Stimulated activated CD8-positive, alpha-beta memory T cell treated with anti-CD3 and anti-CD28 coated beads, Interleukin-15, amount 100 ng/mL, for 24 hours (primary cell): ENCODE measurements around the gene UPB1.
"Not testable (repeated sequence)": the region's sequence is repeated elsewhere in the genome, so short reads cannot be mapped to it uniquely, and the experiment has no call there.

Source experiments
- DNase-seq: peaks from one replicate; pipeline ENCODE4 v3.0.0-alpha.2; 2020; ENCODE audit warnings: low read depth

The UPB1 gene

GRCh38 chr22:24504956-24505736 is 10.0 kb downstream of the UPB1 start:
- DNase-seq, result no peak

- DNase-seq, result no peak
Observed at GRCh38 chr22:24506802-24507438, 11.8 kb downstream of the UPB1 start.

GRCh38 chr22:24507716-24508115 is 12.6 kb downstream of the UPB1 start:
- DNase-seq, result no peak

- DNase-seq, result no peak
Observed at GRCh38 chr22:24510637-24511625, 15.8 kb downstream of the UPB1 start.

GRCh38 chr22:24512043-24512442 is 16.9 kb downstream of the UPB1 start:
- no peak for DNase-seq

GRCh38 chr22:24513378-24514240 is 18.5 kb downstream of the UPB1 start:
- no peak for DNase-seq

- DNase-seq, result no peak
Observed at GRCh38 chr22:24514241-24515026, 19.3 kb downstream of the UPB1 start.

GRCh38 chr22:24515027-24515338 is 19.9 kb downstream of the UPB1 start:
- DNase-seq, result no peak

GRCh38 chr22:24516301-24516737 is 21.2 kb downstream of the UPB1 start:
- no peak for DNase-seq

- no peak for DNase-seq
Observed at GRCh38 chr22:24517446-24517845, 22.3 kb downstream of the UPB1 start.

GRCh38 chr22:24518228-24518627 is 23.1 kb downstream of the UPB1 start:
- no peak for DNase-seq

GRCh38 chr22:24518771-24519485 is 23.8 kb downstream of the UPB1 start:
- no peak for DNase-seq

GRCh38 chr22:24519496-24519895 is 24.4 kb downstream of the UPB1 start:
- DNase-seq, result no peak

- no peak for DNase-seq
Observed at GRCh38 chr22:24521791-24522245, 26.7 kb downstream of the UPB1 start.

GRCh38 chr22:24523873-24524272 is 28.7 kb downstream of the UPB1 start:
- DNase-seq, result no peak

GRCh38 chr22:24525416-24526037 is 30.4 kb downstream of the UPB1 start:
- DNase-seq, result peak; percentile 41

- no peak for DNase-seq
Observed at GRCh38 chr22:24526191-24526590, 31.1 kb downstream of the UPB1 start.

- DNase-seq, result no peak
Observed at GRCh38 chr22:24529898-24530297, 34.8 kb downstream of the UPB1 start.

- DNase-seq, result not testable (repeated sequence)
Observed at GRCh38 chr22:24530968-24531367, 35.8 kb downstream of the UPB1 start.

- DNase-seq, result no peak
Observed at GRCh38 chr22:24532075-24532474, 36.9 kb downstream of the UPB1 start.
